ENCODE data around the gene SPRY2. TPM values are rescaled to one million over a fixed set of nuclear protein-coding genes. Genes with fewer than 3 reads are reported as not detected.
"Not testable (repeated sequence)": the region's sequence is repeated elsewhere in the genome, so short reads cannot be mapped to it uniquely, and the experiment has no call there.

The SPRY2 gene
- total and polyA plus RNA-seq, 2 of the 4 experiments (the other 2 are of a cell fraction), result 21.1 to 47.9 TPM

DNA sequence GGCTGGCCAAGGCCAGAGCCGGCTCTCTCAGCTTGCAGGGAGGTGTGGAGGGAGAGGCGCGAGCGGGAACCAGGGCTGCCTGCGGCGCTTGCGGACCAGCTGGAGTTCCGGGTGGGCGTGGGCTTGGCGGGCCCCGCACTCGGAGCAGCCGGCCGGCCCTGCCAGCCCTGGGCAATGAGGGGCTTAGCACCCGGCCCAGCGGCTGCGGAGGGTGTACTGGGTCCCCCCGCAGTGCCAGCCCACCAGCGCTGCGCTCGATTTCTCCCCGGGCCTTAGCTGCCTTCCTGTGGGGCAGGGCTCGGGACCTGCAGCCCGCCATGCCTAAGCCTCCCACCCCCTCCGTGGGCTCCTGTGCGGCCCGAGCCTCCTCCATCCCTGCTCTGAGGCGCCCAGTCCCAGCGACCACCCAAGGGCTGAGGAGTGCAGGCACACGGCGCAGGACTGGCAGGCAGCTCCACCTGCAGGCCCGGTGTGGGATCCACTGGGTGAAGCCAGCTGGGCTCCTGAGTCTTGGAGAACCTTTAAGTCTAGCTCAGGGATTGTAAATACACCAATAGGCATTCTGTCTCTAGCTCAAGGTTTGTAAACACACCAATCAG lies 14.7 kb upstream of the SPRY2 start:
- intact Hi-C loops (cut with micrococcal nuclease); H3K23ac ChIP-seq (ENCODE audit: low read depth, low read length); H2BK15ac ChIP-seq (ENCODE audit: low read depth, low read length); H3K36me3 ChIP-seq (ENCODE audit: control insufficient read depth, insufficient read depth, low read length); dilution Hi-C loops (cut with HindIII; ENCODE audit: low sequenced_read_pairs, unreplicated experiment); DNase-seq; H3K56ac ChIP-seq (ENCODE audit: extremely low read depth, insufficient read depth, low read length); H2AK5ac ChIP-seq (ENCODE audit: low read depth, low read length); H3K9ac ChIP-seq (ENCODE audit: low read depth, low read length); H3K27me3 ChIP-seq (ENCODE audit: control insufficient read depth, insufficient read depth, low read length); H3K4me2 ChIP-seq (ENCODE audit: low read depth, low read length); H3K18ac ChIP-seq (ENCODE audit: low read depth, low read length); H3K27ac ChIP-seq (ENCODE audit: insufficient read depth, low read length); H3K4ac ChIP-seq (ENCODE audit: low read depth, low read length); BruUV-seq (replicated peaks); H2BK5ac ChIP-seq (ENCODE audit: low read depth, low read length, poor library complexity, severe bottlenecking); H4K91ac ChIP-seq (ENCODE audit: insufficient read depth, low read depth, low read length); H4K20me1 ChIP-seq (ENCODE audit: insufficient read depth, low read length); H3K4me1 ChIP-seq (ENCODE audit: control insufficient read depth, insufficient read depth, low read length); H3K9me3 ChIP-seq (ENCODE audit: control insufficient read depth, insufficient read depth, low read length); H4K8ac ChIP-seq (ENCODE audit: low read depth in 2 of 2, low read length in 2 of 2); H2AK9ac ChIP-seq (replicated peaks; ENCODE audit: low read depth, low read length, poor library complexity); H2AFZ ChIP-seq (replicated peaks; ENCODE audit: low read length, poor library complexity); H3K14ac ChIP-seq (replicated peaks; ENCODE audit: low read depth, low read length); ATAC-seq (ENCODE audit: low read depth); H4K5ac ChIP-seq (ENCODE audit: low read depth, low read length); POLR2A ChIA-PET (ENCODE audit: unreplicated experiment); H3K79me1 ChIP-seq (ENCODE audit: low read depth in 1 of 2, low read length in 2 of 2); H2BK120ac ChIP-seq (ENCODE audit: low read depth, low read length); H3K9me1 ChIP-seq (ENCODE audit: insufficient read depth, low read length); H3K4me3 ChIP-seq (ENCODE audit: insufficient read depth, low read depth, low read length); H2BK20ac ChIP-seq (ENCODE audit: low read depth, low read length): not testable (repeated sequence)
- CTCF ChIA-PET, result interaction anchor here (0.6 to 2.2 kb wide), 2 partner anchors 13 to 618 kb away, joined by 3 to 7 read pairs; no protein-coding TSS in a partner anchor
- in situ Hi-C loops (cut with MboI; ENCODE audit: low sequenced_read_pairs), result loop anchor here (25.0 kb wide), 1 partner anchor 793 kb away; no protein-coding TSS in a partner anchor
- 92% methylated on average over 9 of the region's 32 CpGs; no CpG with 5 or more reads in 1 of the 2 experiments for WGBS, 2 experiments (ENCODE audit: extremely low coverage in 2 of 2, insufficient read length in 1 of 2)
